Measurements from ENCODE around the gene AJUBA. TPM values are rescaled to one million over a fixed set of nuclear protein-coding genes. Genes with fewer than 3 reads are reported as not detected.

AJUBA gene
- total and polyA plus RNA-seq, 2 of the 8 experiments (the other 6 are each of a cell fraction or from before 2014, with no cell fraction given) = 33.1 to 46.0 TPM

DNA sequence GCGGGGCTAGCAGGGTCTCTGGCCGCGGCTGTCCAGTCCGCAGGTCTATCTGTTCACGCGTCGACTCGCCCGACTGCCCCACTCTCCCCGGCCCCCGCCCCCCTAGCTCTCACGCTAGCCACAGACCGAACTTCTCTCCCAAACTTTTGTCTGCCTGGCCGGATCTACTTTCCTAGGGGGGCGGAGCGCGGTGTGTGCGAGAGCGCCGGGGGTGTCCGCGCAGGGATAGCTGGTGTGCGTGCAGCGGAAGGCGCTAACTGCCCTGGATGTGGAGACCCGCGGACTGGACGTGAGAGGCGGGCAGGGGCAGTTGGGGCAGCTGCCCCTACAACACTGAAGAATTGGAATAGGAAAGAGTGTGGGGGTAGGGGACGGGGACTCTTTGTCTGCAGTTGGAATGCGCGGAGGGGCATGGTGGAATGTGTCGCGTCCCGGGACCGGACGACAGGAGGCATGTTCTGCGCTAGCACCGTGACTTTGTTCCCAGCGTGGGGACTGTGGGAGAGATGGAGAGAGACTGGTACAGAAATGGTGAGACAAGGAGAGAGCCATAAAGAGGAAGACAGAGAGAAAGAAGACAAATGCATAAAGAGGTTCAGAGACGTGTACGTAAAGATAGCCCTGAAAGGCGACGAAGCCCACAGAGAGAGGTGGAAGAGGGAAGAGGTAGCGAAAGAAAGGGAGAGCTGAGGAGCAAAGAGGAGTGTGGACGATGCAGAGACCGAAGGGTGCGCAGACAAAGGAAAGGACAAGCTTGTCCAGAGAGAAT is at the start of gene AJUBA (continued):
- TF ChIP-seq CBX5 (IDR thresholded peaks at IDR 0.05; ENCODE audit: low read depth, low read length) = no peak
- TF ChIP-seq GTF2F1 (IDR thresholded peaks at IDR 0.05; ENCODE audit: borderline replicate concordance, low read depth, low read length) = no peak
- TF ChIP-seq, protein P1, sequence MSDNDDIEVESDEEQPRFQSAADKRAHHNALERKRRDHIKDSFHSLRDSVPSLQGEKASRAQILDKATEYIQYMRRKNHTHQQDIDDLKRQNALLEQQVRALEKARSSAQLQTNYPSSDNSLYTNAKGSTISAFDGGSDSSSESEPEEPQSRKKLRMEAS (IDR thresholded peaks at IDR 0.05) = peak; percentile 86
- peak; percentile 47; the same call in 1 of the 2 replicates for TF ChIP-seq KDM1A (IDR thresholded peaks at IDR 0.05; ENCODE audit: borderline replicate concordance, low read length)
- TF ChIP-seq, protein P2, sequence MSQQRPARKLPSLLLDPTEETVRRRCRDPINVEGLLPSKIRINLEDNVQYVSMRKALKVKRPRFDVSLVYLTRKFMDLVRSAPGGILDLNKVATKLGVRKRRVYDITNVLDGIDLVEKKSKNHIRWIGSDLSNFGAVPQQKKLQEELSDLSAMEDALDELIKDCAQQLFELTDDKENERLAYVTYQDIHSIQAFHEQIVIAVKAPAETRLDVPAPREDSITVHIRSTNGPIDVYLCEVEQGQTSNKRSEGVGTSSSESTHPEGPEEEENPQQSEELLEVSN (IDR thresholded peaks at IDR 0.05) = peak; percentile 58
- no peak for TF ChIP-seq SIRT6 (IDR thresholded peaks at IDR 0.05; ENCODE audit: low read length)
- no peak for TF ChIP-seq SUZ12 (IDR thresholded peaks at IDR 0.05; ENCODE audit: low read length)
- TF ChIP-seq PHF8 (conservative IDR thresholded peaks at IDR 0.05; ENCODE audit: low read depth, low read length) = 0 out of 2 replicates have a peak, but pooled peaks have one; percentile 67
- TF ChIP-seq SIN3A (conservative IDR thresholded peaks at IDR 0.05 in 1 of 2, IDR thresholded peaks at IDR 0.05 in 1 of 2; ENCODE audit: low read depth in 1 of 2, low read length in 2 of 2) = peak in 1 of 2 experiments; percentile 89; a peak in 2 of 4 replicates
- TF ChIP-seq MAFK (IDR thresholded peaks at IDR 0.05; ENCODE audit: low read depth, low read length) = no peak
- no peak for TF ChIP-seq NANOG (IDR thresholded peaks at IDR 0.05; ENCODE audit: insufficient read depth, low read depth, low read length, poor library complexity, severe bottlenecking)
- no peak for TF ChIP-seq TCF12 (IDR thresholded peaks at IDR 0.05; ENCODE audit: low read depth, low read length)
- TF ChIP-seq, protein P3, sequence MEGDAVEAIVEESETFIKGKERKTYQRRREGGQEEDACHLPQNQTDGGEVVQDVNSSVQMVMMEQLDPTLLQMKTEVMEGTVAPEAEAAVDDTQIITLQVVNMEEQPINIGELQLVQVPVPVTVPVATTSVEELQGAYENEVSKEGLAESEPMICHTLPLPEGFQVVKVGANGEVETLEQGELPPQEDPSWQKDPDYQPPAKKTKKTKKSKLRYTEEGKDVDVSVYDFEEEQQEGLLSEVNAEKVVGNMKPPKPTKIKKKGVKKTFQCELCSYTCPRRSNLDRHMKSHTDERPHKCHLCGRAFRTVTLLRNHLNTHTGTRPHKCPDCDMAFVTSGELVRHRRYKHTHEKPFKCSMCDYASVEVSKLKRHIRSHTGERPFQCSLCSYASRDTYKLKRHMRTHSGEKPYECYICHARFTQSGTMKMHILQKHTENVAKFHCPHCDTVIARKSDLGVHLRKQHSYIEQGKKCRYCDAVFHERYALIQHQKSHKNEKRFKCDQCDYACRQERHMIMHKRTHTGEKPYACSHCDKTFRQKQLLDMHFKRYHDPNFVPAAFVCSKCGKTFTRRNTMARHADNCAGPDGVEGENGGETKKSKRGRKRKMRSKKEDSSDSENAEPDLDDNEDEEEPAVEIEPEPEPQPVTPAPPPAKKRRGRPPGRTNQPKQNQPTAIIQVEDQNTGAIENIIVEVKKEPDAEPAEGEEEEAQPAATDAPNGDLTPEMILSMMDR (IDR thresholded peaks at IDR 0.05; ENCODE audit: control extremely low read depth in 1 of 3, insufficient read depth in 1 of 3, low read depth in 1 of 3, low read length in 3 of 3) = no peak
- TF ChIP-seq FOSL1 (IDR thresholded peaks at IDR 0.05; ENCODE audit: insufficient read depth, low read depth, low read length) = no peak
- no peak for TF ChIP-seq POLR2A (IDR thresholded peaks at IDR 0.05; ENCODE audit: control extremely low read depth in 1 of 2, low read depth in 2 of 2, low read length in 2 of 2)
- TF ChIP-seq, protein P4, sequence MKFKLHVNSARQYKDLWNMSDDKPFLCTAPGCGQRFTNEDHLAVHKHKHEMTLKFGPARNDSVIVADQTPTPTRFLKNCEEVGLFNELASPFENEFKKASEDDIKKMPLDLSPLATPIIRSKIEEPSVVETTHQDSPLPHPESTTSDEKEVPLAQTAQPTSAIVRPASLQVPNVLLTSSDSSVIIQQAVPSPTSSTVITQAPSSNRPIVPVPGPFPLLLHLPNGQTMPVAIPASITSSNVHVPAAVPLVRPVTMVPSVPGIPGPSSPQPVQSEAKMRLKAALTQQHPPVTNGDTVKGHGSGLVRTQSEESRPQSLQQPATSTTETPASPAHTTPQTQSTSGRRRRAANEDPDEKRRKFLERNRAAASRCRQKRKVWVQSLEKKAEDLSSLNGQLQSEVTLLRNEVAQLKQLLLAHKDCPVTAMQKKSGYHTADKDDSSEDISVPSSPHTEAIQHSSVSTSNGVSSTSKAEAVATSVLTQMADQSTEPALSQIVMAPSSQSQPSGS (IDR thresholded peaks at IDR 0.05; ENCODE audit: low read length) = 0 out of 2 replicates have a peak, but pooled peaks have one; percentile 49
- no peak for TF ChIP-seq SAP30 (IDR thresholded peaks at IDR 0.05; ENCODE audit: insufficient read depth, insufficient replicate concordance, low read length)
- TF ChIP-seq ZNF274 (IDR thresholded peaks at IDR 0.05; ENCODE audit: borderline replicate concordance, extremely low read depth, low read length) = no peak
